Tibial artery (tissue), 4 donors: Measurements from ENCODE around the gene LMF2.

ENCODE experiments used
- DNase-seq, 2 donors: peaks; one replicate each; pipeline ENCODE4 v3.0.0-alpha.2; 2019
- H3K27ac ChIP-seq, 2 donors: fragments of 200-600 bp; sonication (generic) in 1 of 2; 1 replicate in 1 of 2; 2 replicates in 1 of 2; pipeline ENCODE4 v1.5.1; 2018 to 2019; ENCODE audit warnings: mild to moderate bottlenecking in 1 of 2
- H3K27me3 ChIP-seq, 2 donors: fragments of 200-600 bp; sonication (generic) in 1 of 2; one replicate each; pipeline versions ENCODE4 v1.5.1 to v1.6.0; 2016 to 2019
- H3K36me3 ChIP-seq, 3 donors: fragments of 200-600 bp; sonication (generic) in 2 of 3; one replicate each; pipeline ENCODE4 v1.5.1; 2016 to 2019; ENCODE audit warnings: mild to moderate bottlenecking in 2 of 3
- H3K4me1 ChIP-seq, 4 donors: fragments of 200-600 bp; sonication (generic) in 2 of 4; 1 replicate in 3 of 4; 2 replicates in 1 of 4; pipeline ENCODE4 v1.5.1; 2016 to 2019
- H3K4me3 ChIP-seq, 2 donors: fragments of 200-600 bp; sonication (generic) in 1 of 2; 1 replicate in 1 of 2; 2 replicates in 1 of 2; pipeline ENCODE4 v1.5.1; 2018 to 2019; ENCODE audit warnings: mild to moderate bottlenecking in 2 of 2
- H3K9me3 ChIP-seq, 3 donors: fragments of 200-600 bp; sonication (generic) in 1 of 3; one replicate each; pipeline ENCODE4 v1.5.1; 2016 to 2019
- CTCF ChIP-seq, 2 experiments: fragments of 200-600 bp in 1 of 2; fragments of 450-650 bp in 1 of 2; IDR thresholded peaks; one replicate each; pipeline ENCODE4 v1.5.1; 2017 to 2019; ENCODE audit warnings: antibody characterized with exemption in 2 of 2, mild to moderate bottlenecking in 1 of 2, moderate library complexity in 1 of 2
- intact Hi-C: fragments of 100-400 bp; cut with DNase I; formaldehyde crosslinking; loops from one replicate; pipeline ENCODE4 v1.15.0; 2023; ENCODE audit warnings: low total_unique reads

Gene LMF2

GRCh38 chr22:50483556-50483955 is 23.9 kb downstream of the LMF2 start:
- intact Hi-C loops, result no loop called here
- no peak for TF ChIP-seq CTCF (IDR thresholded peaks at IDR 0.05)
- H3K27ac ChIP-seq, result no peak overlapping the region

GRCh38 chr22:50483106-50483505 is 24.4 kb downstream of the LMF2 start:
- intact Hi-C loops, result no loop called here
- Histone ChIP-seq H3K36me3 (no peaks in the 10 kb centered on the region), H3K27ac (no peak overlapping the region), H3K4me3 (no peak overlapping the region), H3K9me3 (no peaks in the 10 kb centered on the region), H3K27me3 (peaks cover 15 to 86% of the 10 kb centered on the region in 2 donors), H3K4me1 (peaks cover 0 to 16% (median 8%) of the 10 kb centered on the region in 4 donors)
- no peak for DNase-seq
- no peak for TF ChIP-seq CTCF (IDR thresholded peaks at IDR 0.05)

More at GRCh38 chr22:50483556-50483955, 23.9 kb downstream of the LMF2 start:
- H3K9me3 ChIP-seq, result no peaks in the 10 kb centered on the region
- H3K4me3 ChIP-seq, result no peak overlapping the region
- H3K36me3 ChIP-seq, result no peaks in the 10 kb centered on the region
- peaks cover 0 to 16% (median 8%) of the 10 kb centered on the region in 4 donors for H3K4me1 ChIP-seq
- peaks cover 15 to 89% of the 10 kb centered on the region in 2 donors for H3K27me3 ChIP-seq
- no peak for DNase-seq

- intact Hi-C loops, result no loop called here
- TF ChIP-seq CTCF (IDR thresholded peaks at IDR 0.05), result no peak
- no peak overlapping the region for H3K27ac ChIP-seq
- no peak overlapping the region for H3K4me3 ChIP-seq
- peaks cover 0 to 16% (median 8%) of the 10 kb centered on the region in 4 donors for H3K4me1 ChIP-seq
- no peaks in the 10 kb centered on the region for H3K9me3 ChIP-seq
- peaks cover 15 to 79% of the 10 kb centered on the region in 2 donors for H3K27me3 ChIP-seq
- no peaks in the 10 kb centered on the region for H3K36me3 ChIP-seq
- no peak for DNase-seq
Measured at GRCh38 chr22:50482107-50483074, 25.1 kb downstream of the LMF2 start.

- H3K36me3 ChIP-seq, result no peaks in the 10 kb centered on the region
- peaks cover 0 to 16% (median 8%) of the 10 kb centered on the region in 4 donors for H3K4me1 ChIP-seq
- H3K27ac ChIP-seq, result no peak within 1 kb of the TSS
- no peak for DNase-seq
- H3K4me3 ChIP-seq, result peak within 1 kb of the TSS; percentile 30 to 44
- H3K27me3 ChIP-seq, result peaks cover 15 to 72% of the 10 kb centered on the region in 2 donors
- TF ChIP-seq CTCF (IDR thresholded peaks at IDR 0.05), result no peak
- no peaks in the 10 kb centered on the region for H3K9me3 ChIP-seq
- intact Hi-C loops, result no loop called here
Measured at GRCh38 chr22:50481440-50482106, 25.9 kb downstream of the LMF2 start, which contains the start of gene ADM2. ADM2 (plus strand) TSS chr22:50481543; CDS start chr22:50481848, 305 bp downstream.

GRCh38 chr22:50481045-50481439 is 26.5 kb downstream of the LMF2 start:
- H3K27me3 ChIP-seq, result peaks cover 15 to 66% of the 10 kb centered on the region in 2 donors
- TF ChIP-seq CTCF (IDR thresholded peaks at IDR 0.05), result no peak
- H3K4me1 ChIP-seq, result peaks cover 0 to 16% (median 8%) of the 10 kb centered on the region in 4 donors
- intact Hi-C loops, result no loop called here
- no peak overlapping the region for H3K27ac ChIP-seq
- no peaks in the 10 kb centered on the region for H3K36me3 ChIP-seq
- peak overlapping the region; percentile 30 to 44 for H3K4me3 ChIP-seq
- no peak for DNase-seq
- no peaks in the 10 kb centered on the region for H3K9me3 ChIP-seq
